ENCODE data around the gene RASGRF1.

The RASGRF1 gene

GRCh38 chr15:78979456-78980320 lies 110.9 kb downstream of the RASGRF1 start:
- peak overlapping the region; percentile 72 for H3K4me3 ChIP-seq (ENCODE audit: low read depth, low read length)
- peak; percentile 87 for TF ChIP-seq CTCF (IDR thresholded peaks at IDR 0.05; ENCODE audit: low read depth, low read length, missing control alignments)
- DNase-seq (ENCODE audit: low read depth) = peak; percentile 59

- peak; percentile 19 for DNase-seq (ENCODE audit: low read depth)
- H3K4me3 ChIP-seq (ENCODE audit: low read depth, low read length) = peak overlapping the region; percentile 72
- no peak for TF ChIP-seq CTCF (IDR thresholded peaks at IDR 0.05; ENCODE audit: low read depth, low read length, missing control alignments)
These were observed 111.9 kb downstream of the RASGRF1 start for GRCh38 chr15:78978601-78979179.

- TF ChIP-seq CTCF (IDR thresholded peaks at IDR 0.05; ENCODE audit: low read depth, low read length, missing control alignments) = no peak
- peak; percentile 53 for DNase-seq (ENCODE audit: low read depth)
- H3K4me3 ChIP-seq (ENCODE audit: low read depth, low read length) = peak overlapping the region; percentile 34
These were observed 112.8 kb downstream of the RASGRF1 start for GRCh38 chr15:78977591-78978347.

- TF ChIP-seq CTCF (IDR thresholded peaks at IDR 0.05; ENCODE audit: low read depth, low read length, missing control alignments) = no peak
- peak; percentile 75 for DNase-seq (ENCODE audit: low read depth)
- H3K4me3 ChIP-seq (ENCODE audit: low read depth, low read length) = peak overlapping the region; percentile 34; the same call in 1 of the 2 replicates
These were observed 113.4 kb downstream of the RASGRF1 start for GRCh38 chr15:78977091-78977571.

- peak overlapping the region; percentile 34; the same call in 1 of the 2 replicates for H3K4me3 ChIP-seq (ENCODE audit: low read depth, low read length)
- peak; percentile 21 for DNase-seq (ENCODE audit: low read depth)
- TF ChIP-seq CTCF (IDR thresholded peaks at IDR 0.05; ENCODE audit: low read depth, low read length, missing control alignments) = no peak
These were observed 113.9 kb downstream of the RASGRF1 start for GRCh38 chr15:78976691-78977090.

- no peak overlapping the region for H3K4me3 ChIP-seq (ENCODE audit: low read depth, low read length)
- TF ChIP-seq CTCF (IDR thresholded peaks at IDR 0.05; ENCODE audit: low read depth, low read length, missing control alignments) = no peak
- DNase-seq (ENCODE audit: low read depth) = no peak
These were observed 116.2 kb downstream of the RASGRF1 start for GRCh38 chr15:78974272-78974918.

All from GM12864 (cell line).